ENCODE measurements around the gene DPYSL4. TPM values are rescaled to one million over a fixed set of nuclear protein-coding genes. Genes with fewer than 3 reads are reported as not detected.

The DPYSL4 gene
- 10 to 100 TPM; 14.3 to 23.5 TPM for total RNA-seq

DNA sequence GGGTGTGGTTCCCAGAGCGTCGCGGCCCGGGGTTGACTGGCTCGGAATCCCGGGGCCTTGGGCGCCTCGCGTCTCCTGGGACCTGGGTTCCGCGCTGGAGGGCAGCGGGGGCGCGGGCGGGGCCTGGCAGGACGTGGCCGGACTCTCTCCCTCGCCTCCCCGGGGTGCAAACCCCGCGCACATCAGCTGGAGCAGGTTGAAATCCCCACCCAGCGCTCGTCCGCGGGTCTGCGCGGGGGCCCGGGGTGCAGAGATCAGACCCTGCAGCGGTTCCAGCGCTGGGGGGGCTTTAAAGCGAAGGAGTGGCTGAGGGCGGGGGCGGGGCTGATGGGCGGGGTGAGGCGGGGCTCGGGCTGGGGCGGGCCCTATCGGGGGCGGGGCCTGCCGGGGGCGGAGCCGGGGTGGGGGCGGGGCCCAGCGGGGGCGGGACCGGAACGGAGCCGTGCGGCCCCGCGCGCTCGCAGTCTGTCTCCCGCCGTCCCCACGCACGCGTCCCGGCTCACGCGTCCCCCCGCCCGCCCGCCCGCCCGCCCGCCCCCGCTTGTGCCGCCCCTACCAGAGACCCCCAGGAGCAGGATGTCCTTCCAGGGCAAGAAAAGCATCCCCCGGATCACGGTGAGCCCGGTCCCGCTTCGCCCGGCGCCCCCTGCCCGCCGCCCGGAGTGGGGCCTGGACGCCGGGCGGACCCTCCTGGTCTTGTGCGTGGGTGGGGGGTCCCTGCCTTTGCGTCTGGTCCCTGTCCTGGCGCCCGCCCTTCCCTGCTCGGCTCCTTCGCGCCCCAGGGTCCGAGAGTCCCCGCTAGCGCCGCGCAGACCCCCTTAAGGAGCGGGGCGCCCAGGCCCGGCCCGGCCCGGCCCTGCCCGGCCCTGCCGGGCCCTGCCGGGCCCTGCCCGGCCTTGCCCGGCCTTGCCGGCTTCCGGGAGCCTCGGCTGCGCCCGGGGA, at the start of gene DPYSL4:
Gene DPYSL4 (plus strand): TSS at position 461 of the 942 bp plus-strand sequence. CDS start 116 bp downstream, at position 577.
- H3K27me3 Mint-ChIP-seq, result peaks cover 29% of the 10 kb centered on the region
- H3K36me3 Mint-ChIP-seq (ENCODE audit: low read depth), result peaks cover 15% of the 10 kb centered on the region
- no peak within 1 kb of the TSS for H3K27ac Mint-ChIP-seq
- H3K9me3 Mint-ChIP-seq, result no peaks in the 10 kb centered on the region
- H3K4me3 Mint-ChIP-seq, result peak within 1 kb of the TSS; percentile 52
- ATAC-seq (replicated peaks), result peak; percentile 67
- no peaks in the 10 kb centered on the region for H3K4me1 Mint-ChIP-seq

GRCh38 chr10:132137111-132138072, 49.4 kb upstream of the DPYSL4 start:
- ATAC-seq (replicated peaks), result no peak
- no peaks in the 10 kb centered on the region for H3K36me3 Mint-ChIP-seq (ENCODE audit: low read depth)

DNA sequence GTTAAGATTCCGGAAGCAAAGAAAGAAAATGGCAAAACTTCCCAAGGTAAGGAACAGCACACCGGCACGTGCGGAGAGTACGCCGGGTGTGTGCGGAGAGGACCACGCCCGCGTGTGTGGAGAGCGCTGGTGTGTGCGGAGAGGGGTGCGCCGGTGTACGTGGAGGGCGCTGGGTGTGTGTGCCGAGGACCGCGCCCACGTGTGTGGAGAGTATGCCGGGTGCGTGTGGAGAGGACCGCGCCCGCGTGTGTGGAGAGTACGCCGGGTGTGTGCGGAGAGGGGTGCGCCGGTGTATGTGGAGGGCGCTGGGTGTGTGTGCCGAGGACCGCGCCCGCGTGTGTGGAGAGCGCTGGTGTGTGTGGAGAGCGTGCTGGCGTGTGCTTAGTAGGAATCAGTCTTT, 48.6 kb upstream of the DPYSL4 start:
- Mint-ChIP-seq H3K36me3 (ENCODE audit: low read depth) (no peaks in the 10 kb centered on the region), H3K27me3 (peaks cover 4% of the 10 kb centered on the region), H3K27ac (no peak overlapping the region), H3K4me3 (no peak overlapping the region), H3K4me1 (no peaks in the 10 kb centered on the region), H3K9me3 (no peaks in the 10 kb centered on the region)
- ATAC-seq (replicated peaks), result no peak

More at GRCh38 chr10:132137111-132138072, 49.4 kb upstream of the DPYSL4 start:
- Mint-ChIP-seq H3K27me3 (peaks cover 4% of the 10 kb centered on the region), H3K4me3 (no peak overlapping the region), H3K27ac (no peak overlapping the region), H3K4me1 (no peaks in the 10 kb centered on the region), H3K9me3 (no peaks in the 10 kb centered on the region)

GRCh38 chr10:132138596-132138995, 48.2 kb upstream of the DPYSL4 start:
- ATAC-seq (replicated peaks), result no peak
- Mint-ChIP-seq H3K36me3 (ENCODE audit: low read depth) (no peaks in the 10 kb centered on the region), H3K4me3 (no peak overlapping the region), H3K4me1 (no peaks in the 10 kb centered on the region), H3K27me3 (peaks cover 4% of the 10 kb centered on the region), H3K9me3 (no peaks in the 10 kb centered on the region), H3K27ac (no peak overlapping the region)

DNA sequence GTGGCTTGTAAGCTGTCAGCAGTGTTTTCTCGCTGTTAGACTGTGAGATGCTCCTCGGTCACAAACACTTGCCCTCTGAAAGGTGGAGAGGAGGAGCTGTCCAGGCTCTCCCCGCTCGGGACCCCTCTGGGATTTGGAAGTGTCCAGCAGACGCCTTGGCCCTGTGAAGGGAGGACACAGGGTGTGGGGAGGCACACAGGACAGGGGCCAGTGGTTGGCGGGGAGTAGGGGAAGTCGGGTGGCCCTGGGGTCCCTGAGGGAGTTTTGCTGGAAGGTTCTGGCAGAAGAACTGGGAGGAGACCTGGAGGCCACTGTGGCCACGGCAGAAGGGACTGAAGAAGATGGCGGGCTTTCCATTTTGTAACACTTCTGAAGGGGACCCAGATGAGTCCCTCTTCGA, 47.2 kb upstream of the DPYSL4 start:
- no peak for ATAC-seq (replicated peaks)
- no peaks in the 10 kb centered on the region for H3K9me3 Mint-ChIP-seq

DNA sequence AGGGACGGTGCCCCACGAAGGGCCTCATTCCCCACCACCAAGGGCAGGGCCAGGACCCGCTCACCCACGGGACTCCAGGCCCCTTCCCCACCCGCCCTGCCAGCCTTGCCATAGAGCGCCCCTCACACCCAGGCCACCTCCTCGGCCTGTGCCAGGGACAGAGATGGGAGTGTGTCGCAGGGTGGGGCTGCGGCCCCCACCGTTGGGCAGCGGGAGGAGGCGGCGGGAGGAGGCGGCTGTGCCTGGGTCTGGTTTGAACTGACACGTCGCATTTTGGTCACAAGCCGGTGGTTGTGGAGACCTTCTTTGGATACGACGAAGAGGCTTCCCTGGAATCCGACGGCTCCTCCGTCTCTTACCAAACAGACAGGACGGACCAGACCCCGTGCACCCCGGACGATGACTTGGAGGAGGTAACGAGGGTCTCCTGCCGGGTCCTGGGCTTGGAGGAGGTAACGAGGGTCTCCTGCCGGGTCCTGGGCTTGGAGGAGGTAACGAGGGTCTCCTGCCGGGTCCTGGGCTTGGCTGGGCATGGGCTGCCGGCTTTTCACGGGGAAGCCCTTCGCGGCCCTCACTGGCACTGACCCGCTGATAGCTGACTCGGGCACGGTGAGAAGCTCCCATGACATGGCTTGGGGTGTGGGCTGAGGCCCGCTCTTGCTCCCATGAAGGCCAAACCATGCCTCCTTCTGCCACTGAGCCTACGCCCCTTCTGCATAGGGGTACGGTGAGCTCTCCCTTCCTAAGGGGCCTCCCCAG, 46.4 kb upstream of the DPYSL4 start:
- Mint-ChIP-seq H3K27me3 (no peaks in the 10 kb centered on the region), H3K4me3 (no peak overlapping the region), H3K36me3 (ENCODE audit: low read depth) (no peaks in the 10 kb centered on the region), H3K27ac (no peak overlapping the region), H3K4me1 (no peaks in the 10 kb centered on the region), H3K9me3 (no peaks in the 10 kb centered on the region)
- no peak for ATAC-seq (replicated peaks)

More for the DNA sequence above, 47.2 kb upstream of the DPYSL4 start:
- Mint-ChIP-seq H3K4me3 (no peak overlapping the region), H3K27ac (no peak overlapping the region), H3K27me3 (no peaks in the 10 kb centered on the region), H3K36me3 (ENCODE audit: low read depth) (no peaks in the 10 kb centered on the region), H3K4me1 (no peaks in the 10 kb centered on the region)

DNA sequence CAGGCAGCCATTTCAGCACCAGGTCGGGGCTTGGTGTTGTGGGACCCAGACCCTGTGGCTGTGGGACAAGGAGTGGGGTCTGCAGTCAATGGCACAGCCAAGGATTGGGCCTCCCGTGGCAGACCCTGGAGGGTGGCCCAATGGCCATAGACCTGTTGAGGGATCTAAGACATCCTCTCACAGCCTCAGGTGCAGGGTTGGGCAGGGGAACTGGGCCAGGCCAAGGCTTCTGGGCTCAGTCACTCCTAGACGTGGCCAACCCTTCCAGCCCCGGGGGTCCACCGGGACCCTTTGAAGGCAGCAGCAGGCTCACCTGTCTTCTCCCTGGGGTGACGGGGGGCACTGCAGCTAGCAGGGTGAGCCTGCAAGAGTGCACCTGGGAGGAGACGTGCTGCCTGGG, 45.7 kb upstream of the DPYSL4 start:
- no peak for ATAC-seq (replicated peaks)
- H3K4me3 Mint-ChIP-seq, result no peak overlapping the region

GRCh38 chr10:132141526-132142395, 45.0 kb upstream of the DPYSL4 start:
- Mint-ChIP-seq H3K9me3 (no peaks in the 10 kb centered on the region), H3K27ac (no peak overlapping the region), H3K4me3 (no peak overlapping the region), H3K36me3 (ENCODE audit: low read depth) (no peaks in the 10 kb centered on the region), H3K27me3 (no peaks in the 10 kb centered on the region), H3K4me1 (no peaks in the 10 kb centered on the region)
- ATAC-seq (replicated peaks), result no peak

More for the DNA sequence above, 45.7 kb upstream of the DPYSL4 start:
- Mint-ChIP-seq H3K27ac (no peak overlapping the region), H3K9me3 (no peaks in the 10 kb centered on the region), H3K36me3 (ENCODE audit: low read depth) (no peaks in the 10 kb centered on the region), H3K4me1 (no peaks in the 10 kb centered on the region), H3K27me3 (no peaks in the 10 kb centered on the region)

GRCh38 chr10:132142396-132143161, 44.2 kb upstream of the DPYSL4 start:
- H3K4me1 Mint-ChIP-seq, result no peaks in the 10 kb centered on the region
- no peaks in the 10 kb centered on the region for H3K27me3 Mint-ChIP-seq
- no peaks in the 10 kb centered on the region for H3K36me3 Mint-ChIP-seq (ENCODE audit: low read depth)
- peak; percentile 78 for ATAC-seq (replicated peaks)
- H3K4me3 Mint-ChIP-seq, result no peak overlapping the region
- no peak overlapping the region for H3K27ac Mint-ChIP-seq
- H3K9me3 Mint-ChIP-seq, result no peaks in the 10 kb centered on the region

- no peak overlapping the region for H3K4me3 Mint-ChIP-seq
- no peaks in the 10 kb centered on the region for H3K4me1 Mint-ChIP-seq
- H3K36me3 Mint-ChIP-seq (ENCODE audit: low read depth), result no peaks in the 10 kb centered on the region
- no peaks in the 10 kb centered on the region for H3K9me3 Mint-ChIP-seq
- no peak for ATAC-seq (replicated peaks)
- no peak overlapping the region for H3K27ac Mint-ChIP-seq
- no peaks in the 10 kb centered on the region for H3K27me3 Mint-ChIP-seq
Observed at GRCh38 chr10:132143162-132143561, 43.6 kb upstream of the DPYSL4 start.

- H3K4me1 Mint-ChIP-seq, result no peaks in the 10 kb centered on the region
- no peak overlapping the region for H3K27ac Mint-ChIP-seq
- H3K9me3 Mint-ChIP-seq, result no peaks in the 10 kb centered on the region
- no peaks in the 10 kb centered on the region for H3K36me3 Mint-ChIP-seq (ENCODE audit: low read depth)
- H3K4me3 Mint-ChIP-seq, result no peak overlapping the region
- no peak for ATAC-seq (replicated peaks)
- H3K27me3 Mint-ChIP-seq, result no peaks in the 10 kb centered on the region
Observed at GRCh38 chr10:132144086-132144485, 42.7 kb upstream of the DPYSL4 start.

GRCh38 chr10:132145002-132145401, 41.7 kb upstream of the DPYSL4 start:
- Mint-ChIP-seq H3K4me3 (no peak overlapping the region), H3K36me3 (ENCODE audit: low read depth) (no peaks in the 10 kb centered on the region), H3K4me1 (no peaks in the 10 kb centered on the region), H3K27me3 (no peaks in the 10 kb centered on the region), H3K9me3 (no peaks in the 10 kb centered on the region), H3K27ac (no peak overlapping the region)
- ATAC-seq (replicated peaks), result no peak

Data from activated T-helper 17 cell treated with anti-CD3 and anti-CD28 coated beads, Interleukin-2, amount 50 U/mL, for 72 hours (primary cell).